ENCODE data around the gene PLEKHA6.

PLEKHA6 gene

GRCh38 chr1:204359474-204360255, at the start of gene PLEKHA6:
TSS of gene PLEKHA6 (minus strand) at chr1:204359929. CDS start at chr1:204273727, 86,202 bp downstream.
- DNase-seq: no peak

- DNase-seq: no peak
These were observed 49.4 kb upstream of the PLEKHA6 start for GRCh38 chr1:204409123-204409522.

- no peak for DNase-seq
These were observed 48.9 kb upstream of the PLEKHA6 start for GRCh38 chr1:204408602-204409001.

- DNase-seq: peak; percentile 30
These were observed 48.4 kb upstream of the PLEKHA6 start for GRCh38 chr1:204408074-204408507.

GRCh38 chr1:204407295-204407971, 47.7 kb upstream of the PLEKHA6 start:
- peak; percentile 27 for DNase-seq

- DNase-seq: no peak
These were observed 46.9 kb upstream of the PLEKHA6 start for GRCh38 chr1:204406621-204407020.

- DNase-seq: no peak
These were observed 46.3 kb upstream of the PLEKHA6 start for GRCh38 chr1:204405988-204406387.

- DNase-seq: no peak
These were observed 44.9 kb upstream of the PLEKHA6 start for GRCh38 chr1:204404629-204405028.

GRCh38 chr1:204402391-204402790, 42.7 kb upstream of the PLEKHA6 start:
- no peak for DNase-seq

- no peak for DNase-seq
These were observed 42.0 kb upstream of the PLEKHA6 start for GRCh38 chr1:204401730-204402129.

GRCh38 chr1:204400882-204401510, 41.3 kb upstream of the PLEKHA6 start:
- DNase-seq: no peak

- peak; percentile 78 for DNase-seq
These were observed 38.7 kb upstream of the PLEKHA6 start for GRCh38 chr1:204398197-204399125.

GRCh38 chr1:204396015-204396583, 36.4 kb upstream of the PLEKHA6 start:
- DNase-seq: no peak

GRCh38 chr1:204391629-204392028, 31.9 kb upstream of the PLEKHA6 start:
- DNase-seq: no peak

GRCh38 chr1:204390751-204391466, 31.2 kb upstream of the PLEKHA6 start:
- no peak for DNase-seq

- no peak for DNase-seq
These were observed 26.0 kb upstream of the PLEKHA6 start for GRCh38 chr1:204385727-204386126.

- no peak for DNase-seq
These were observed 25.1 kb upstream of the PLEKHA6 start for GRCh38 chr1:204384636-204385352.

- DNase-seq: no peak
These were observed 23.6 kb upstream of the PLEKHA6 start for GRCh38 chr1:204383163-204383904.

GRCh38 chr1:204382714-204383083, 23.0 kb upstream of the PLEKHA6 start:
- no peak for DNase-seq

- no peak for DNase-seq
These were observed 20.6 kb upstream of the PLEKHA6 start for GRCh38 chr1:204380293-204380831.

Data from CD4-positive, alpha-beta T cell treated with Interleukin-4 for 4 hours (primary cell).